ENCODE data around the gene XCL2.

The XCL2 gene

DNA sequence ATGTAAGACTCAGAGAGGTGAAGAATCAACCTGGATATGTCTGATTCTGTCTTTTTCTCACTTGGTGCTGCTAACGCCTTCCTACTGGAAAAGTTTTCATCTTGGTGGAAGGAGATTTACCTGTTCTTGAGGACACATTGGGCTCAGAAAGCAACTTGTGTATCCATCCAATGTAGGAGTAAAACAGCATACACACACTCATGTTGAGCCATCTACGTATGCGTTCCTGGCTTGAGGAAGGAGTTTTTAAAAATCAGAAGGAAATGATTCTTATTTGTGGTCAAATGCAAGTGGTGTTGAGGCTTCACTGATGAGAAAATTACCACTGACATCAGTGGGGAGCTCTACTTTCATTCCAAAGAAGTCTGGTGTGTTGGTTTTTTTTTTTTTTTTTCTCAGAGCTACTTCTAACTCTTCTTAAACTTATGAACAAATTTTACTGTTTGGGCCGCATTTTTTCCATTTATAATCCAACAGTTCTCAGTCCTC is 25.6 kb downstream of the XCL2 start:
- H3K4me3 ChIP-seq (ENCODE audit: low read depth, low read length), result no peak overlapping the region
- DNase-seq (ENCODE audit: low read depth), result no peak
- TF ChIP-seq, protein P1, sequence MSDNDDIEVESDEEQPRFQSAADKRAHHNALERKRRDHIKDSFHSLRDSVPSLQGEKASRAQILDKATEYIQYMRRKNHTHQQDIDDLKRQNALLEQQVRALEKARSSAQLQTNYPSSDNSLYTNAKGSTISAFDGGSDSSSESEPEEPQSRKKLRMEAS (IDR thresholded peaks at IDR 0.05; ENCODE audit: low read depth, low read length), result no peak
- TF ChIP-seq POLR2A (IDR thresholded peaks at IDR 0.05; ENCODE audit: extremely low read depth, insufficient read length) (no peak), CTCF (IDR thresholded peaks at IDR 0.05; ENCODE audit: low read depth, low read length) (no peak), MYC (IDR thresholded peaks at IDR 0.05; ENCODE audit: low read depth, low read length) (no peak)

DNA sequence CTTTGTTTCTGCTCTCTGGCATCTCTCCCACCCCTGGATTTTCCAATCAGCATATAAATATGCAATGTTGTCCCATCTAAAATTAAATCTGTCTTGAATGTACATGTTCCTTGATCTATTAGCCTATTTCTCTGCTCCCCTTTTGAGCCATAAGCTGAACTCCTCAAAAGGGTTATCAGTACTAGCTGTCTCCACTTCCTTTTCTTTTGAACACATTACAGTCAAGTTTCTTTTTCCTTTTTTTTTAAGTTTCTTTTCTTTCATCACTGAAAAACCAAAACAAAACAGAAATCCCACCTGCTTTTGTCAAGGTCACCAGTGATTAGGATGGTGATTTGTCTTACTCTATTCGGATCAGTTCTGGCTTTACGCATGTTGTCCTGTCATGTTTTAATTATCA is 29.3 kb downstream of the XCL2 start:
- H3K4me3 ChIP-seq (ENCODE audit: low read depth, low read length), result no peak overlapping the region
- no peak for TF ChIP-seq POLR2A (IDR thresholded peaks at IDR 0.05; ENCODE audit: extremely low read depth, insufficient read length)
- TF ChIP-seq MYC (IDR thresholded peaks at IDR 0.05; ENCODE audit: low read depth, low read length), result no peak
- TF ChIP-seq, protein P1 (IDR thresholded peaks at IDR 0.05; ENCODE audit: low read depth, low read length), result no peak
- TF ChIP-seq CTCF (IDR thresholded peaks at IDR 0.05; ENCODE audit: low read depth, low read length), result no peak
- no peak for DNase-seq (ENCODE audit: low read depth)

DNA sequence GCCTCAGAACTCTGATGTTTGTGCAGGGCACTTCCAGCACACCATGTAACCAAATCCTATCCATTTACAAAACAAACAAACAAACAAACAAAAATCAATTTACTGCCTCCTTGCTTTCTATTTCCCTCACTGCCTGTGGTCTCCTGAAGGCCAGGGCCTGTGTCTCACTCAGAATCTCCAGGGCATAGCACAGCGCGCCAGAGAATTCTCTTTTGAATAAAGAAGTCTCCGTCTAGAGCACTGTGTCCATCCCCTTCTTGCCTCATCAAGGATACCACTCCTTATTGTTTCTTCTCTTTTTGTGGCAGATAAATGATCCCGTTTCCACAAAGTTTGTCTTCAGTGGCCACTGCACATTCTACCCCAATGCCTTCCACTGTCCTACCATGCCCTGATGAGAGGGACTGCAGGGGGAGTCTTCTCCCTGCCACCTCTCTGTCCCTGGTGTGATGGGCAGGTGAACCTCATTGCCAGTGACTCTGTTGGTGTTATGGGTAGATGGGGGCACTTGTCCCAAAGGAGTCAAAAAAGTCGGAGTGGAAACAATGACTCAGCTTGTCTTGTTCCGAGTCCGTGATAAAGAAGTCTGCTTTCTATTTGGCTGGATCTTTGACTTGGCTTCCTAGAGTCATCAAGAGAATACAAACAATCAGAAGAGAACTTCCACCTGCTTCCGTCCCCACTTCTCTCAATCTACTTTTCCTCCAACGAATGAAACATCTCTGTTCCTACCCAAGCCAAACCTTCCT is 30.0 kb downstream of the XCL2 start:
- no peak overlapping the region for H3K4me3 ChIP-seq (ENCODE audit: low read depth, low read length)
- TF ChIP-seq, protein P1 (IDR thresholded peaks at IDR 0.05; ENCODE audit: low read depth, low read length), result no peak
- TF ChIP-seq POLR2A (IDR thresholded peaks at IDR 0.05; ENCODE audit: extremely low read depth, insufficient read length) (no peak), CTCF (IDR thresholded peaks at IDR 0.05; ENCODE audit: low read depth, low read length) (no peak), MYC (IDR thresholded peaks at IDR 0.05; ENCODE audit: low read depth, low read length) (no peak)

GRCh38 chr1:168512864-168513595 is 30.8 kb downstream of the XCL2 start:
- DNase-seq (ENCODE audit: low read depth), result no peak
- TF ChIP-seq CTCF (IDR thresholded peaks at IDR 0.05; ENCODE audit: low read depth, low read length), result no peak
- no peak for TF ChIP-seq POLR2A (IDR thresholded peaks at IDR 0.05; ENCODE audit: extremely low read depth, insufficient read length)
- TF ChIP-seq MYC (IDR thresholded peaks at IDR 0.05; ENCODE audit: low read depth, low read length), result no peak
- TF ChIP-seq, protein P1 (IDR thresholded peaks at IDR 0.05; ENCODE audit: low read depth, low read length), result no peak
- no peak overlapping the region for H3K4me3 ChIP-seq (ENCODE audit: low read depth, low read length)

More for the DNA sequence above, 30.0 kb downstream of the XCL2 start:
- no peak for DNase-seq (ENCODE audit: low read depth)

DNA sequence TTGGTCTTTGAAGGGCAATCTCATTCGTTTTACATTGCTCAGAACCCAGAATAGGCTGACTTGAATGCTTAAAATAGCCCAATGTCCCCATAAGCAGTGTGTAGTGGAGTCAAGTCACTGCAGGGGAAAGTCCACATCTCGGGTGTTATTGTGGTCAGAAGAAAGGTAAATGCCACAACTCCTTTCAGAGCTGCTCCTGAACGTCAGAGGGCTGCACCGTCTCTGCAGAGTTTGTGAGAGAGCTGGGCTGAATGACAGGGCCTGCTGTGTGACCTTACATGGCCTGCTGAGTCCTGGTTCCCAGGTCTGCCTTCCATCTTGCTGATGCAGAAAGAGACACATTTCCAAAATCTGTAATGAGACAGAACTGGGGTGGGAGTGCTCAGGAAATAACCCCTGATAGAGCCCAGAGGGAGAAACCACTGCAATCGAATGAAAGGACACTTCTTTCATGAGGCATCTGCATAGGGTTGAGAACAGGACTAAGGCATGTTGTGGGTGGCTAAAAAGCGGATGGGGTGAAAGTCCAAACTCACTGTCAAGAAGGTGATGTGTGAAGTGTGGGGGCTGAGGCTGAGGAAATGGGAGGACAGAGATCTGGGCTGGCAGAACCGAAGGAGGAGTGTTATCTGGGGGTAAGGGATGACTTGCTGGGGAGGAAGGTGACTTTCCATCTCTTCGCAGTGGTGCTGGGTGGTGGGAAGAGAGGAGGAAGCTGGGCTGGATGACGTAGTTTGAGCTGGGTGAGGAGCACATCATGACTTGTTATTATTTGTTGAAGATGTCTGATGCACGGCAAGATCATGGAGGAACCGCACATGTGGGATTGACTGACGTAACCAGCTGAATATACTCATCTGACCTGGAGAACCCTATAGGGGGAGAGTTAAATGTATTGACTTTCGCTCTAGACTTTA is 33.7 kb downstream of the XCL2 start:
- no peak for DNase-seq (ENCODE audit: low read depth)
- TF ChIP-seq MYC (IDR thresholded peaks at IDR 0.05; ENCODE audit: low read depth, low read length) (no peak), CTCF (IDR thresholded peaks at IDR 0.05; ENCODE audit: low read depth, low read length) (no peak), POLR2A (IDR thresholded peaks at IDR 0.05; ENCODE audit: extremely low read depth, insufficient read length) (no peak)
- TF ChIP-seq, protein P1 (IDR thresholded peaks at IDR 0.05; ENCODE audit: low read depth, low read length), result no peak
- H3K4me3 ChIP-seq (ENCODE audit: low read depth, low read length), result no peak overlapping the region

All from NB4 (cell line).